ENCODE data around the gene TRPM2. TPM values are rescaled to one million over a fixed set of nuclear protein-coding genes. Genes with fewer than 3 reads are reported as not detected.
"Not testable (repeated sequence)": the region's sequence is repeated elsewhere in the genome, so short reads cannot be mapped to it uniquely, and the experiment has no call there.

Gene TRPM2
- total RNA-seq, 3 donors from 2014 or later (not counting 1 experiment from before 2014, with no cell fraction given) = 21.7 to 70.5 (median 25.2) TPM

DNA sequence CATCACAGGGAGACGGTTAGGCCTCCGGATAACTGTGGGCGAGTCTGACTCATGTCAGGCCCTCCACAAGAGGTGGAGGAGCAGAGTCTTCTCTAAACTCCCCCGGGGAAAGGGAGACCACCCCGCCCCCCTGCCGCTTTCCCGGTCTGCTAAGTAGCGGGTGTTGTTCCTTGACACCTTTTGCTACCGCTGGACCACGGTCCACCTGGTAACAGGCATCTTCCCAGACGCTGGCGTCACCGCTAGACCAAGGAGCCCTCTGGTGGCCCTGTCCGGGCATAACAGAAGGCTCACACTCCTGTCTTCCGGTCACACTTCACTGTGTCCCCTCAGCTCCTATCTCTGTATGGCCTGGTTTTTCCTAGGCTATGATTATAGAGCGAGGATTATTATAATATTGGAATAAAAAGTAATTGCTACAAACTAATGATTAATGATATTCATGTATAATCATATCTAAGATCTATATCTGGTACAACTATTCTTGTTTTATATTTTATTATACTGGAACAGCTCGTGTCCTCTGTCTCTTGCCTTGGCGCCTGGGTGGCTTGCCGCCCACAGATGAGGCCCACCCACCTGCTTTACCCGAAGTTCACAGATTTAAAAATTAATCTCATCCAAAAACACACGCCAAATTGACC lies 126.3 kb downstream of the TRPM2 start:
- H3K27me3 ChIP-seq (ENCODE audit: control insufficient read depth, insufficient read depth, low read length); H3K4me3 ChIP-seq (ENCODE audit: low read length); H3K4me3 Mint-ChIP-seq; H3K4me1 Mint-ChIP-seq; H3K4me1 ChIP-seq (ENCODE audit: control insufficient read depth, insufficient read depth, low read length); H3K27ac ChIP-seq (ENCODE audit: low read length); H3K9me3 ChIP-seq (ENCODE audit: control insufficient read depth, insufficient read depth, low read length); H3K27ac Mint-ChIP-seq; ATAC-seq; H3K9me3 Mint-ChIP-seq; H3K36me3 ChIP-seq (ENCODE audit: control insufficient read depth, insufficient read depth, low read length); H3K36me3 Mint-ChIP-seq: not testable (repeated sequence)
- intact Hi-C loops (cut with micrococcal nuclease) = loop anchor here (10.0 kb wide), 2 partner anchors 105 to 665 kb away; no protein-coding TSS in a partner anchor
- H3K27me3 Mint-ChIP-seq (ENCODE audit: low read depth in 2 of 2) = peaks cover 9 to 11% of the 10 kb centered on the region in 2 donors
- TF ChIP-seq, protein P1, sequence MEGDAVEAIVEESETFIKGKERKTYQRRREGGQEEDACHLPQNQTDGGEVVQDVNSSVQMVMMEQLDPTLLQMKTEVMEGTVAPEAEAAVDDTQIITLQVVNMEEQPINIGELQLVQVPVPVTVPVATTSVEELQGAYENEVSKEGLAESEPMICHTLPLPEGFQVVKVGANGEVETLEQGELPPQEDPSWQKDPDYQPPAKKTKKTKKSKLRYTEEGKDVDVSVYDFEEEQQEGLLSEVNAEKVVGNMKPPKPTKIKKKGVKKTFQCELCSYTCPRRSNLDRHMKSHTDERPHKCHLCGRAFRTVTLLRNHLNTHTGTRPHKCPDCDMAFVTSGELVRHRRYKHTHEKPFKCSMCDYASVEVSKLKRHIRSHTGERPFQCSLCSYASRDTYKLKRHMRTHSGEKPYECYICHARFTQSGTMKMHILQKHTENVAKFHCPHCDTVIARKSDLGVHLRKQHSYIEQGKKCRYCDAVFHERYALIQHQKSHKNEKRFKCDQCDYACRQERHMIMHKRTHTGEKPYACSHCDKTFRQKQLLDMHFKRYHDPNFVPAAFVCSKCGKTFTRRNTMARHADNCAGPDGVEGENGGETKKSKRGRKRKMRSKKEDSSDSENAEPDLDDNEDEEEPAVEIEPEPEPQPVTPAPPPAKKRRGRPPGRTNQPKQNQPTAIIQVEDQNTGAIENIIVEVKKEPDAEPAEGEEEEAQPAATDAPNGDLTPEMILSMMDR (IDR thresholded peaks at IDR 0.05) = peak; percentile 66
- 41% methylated on average over 20 of the region's 21 CpGs for WGBS (ENCODE audit: insufficient coverage)
- DNase-seq = peak; percentile 43 to 50

DNA sequence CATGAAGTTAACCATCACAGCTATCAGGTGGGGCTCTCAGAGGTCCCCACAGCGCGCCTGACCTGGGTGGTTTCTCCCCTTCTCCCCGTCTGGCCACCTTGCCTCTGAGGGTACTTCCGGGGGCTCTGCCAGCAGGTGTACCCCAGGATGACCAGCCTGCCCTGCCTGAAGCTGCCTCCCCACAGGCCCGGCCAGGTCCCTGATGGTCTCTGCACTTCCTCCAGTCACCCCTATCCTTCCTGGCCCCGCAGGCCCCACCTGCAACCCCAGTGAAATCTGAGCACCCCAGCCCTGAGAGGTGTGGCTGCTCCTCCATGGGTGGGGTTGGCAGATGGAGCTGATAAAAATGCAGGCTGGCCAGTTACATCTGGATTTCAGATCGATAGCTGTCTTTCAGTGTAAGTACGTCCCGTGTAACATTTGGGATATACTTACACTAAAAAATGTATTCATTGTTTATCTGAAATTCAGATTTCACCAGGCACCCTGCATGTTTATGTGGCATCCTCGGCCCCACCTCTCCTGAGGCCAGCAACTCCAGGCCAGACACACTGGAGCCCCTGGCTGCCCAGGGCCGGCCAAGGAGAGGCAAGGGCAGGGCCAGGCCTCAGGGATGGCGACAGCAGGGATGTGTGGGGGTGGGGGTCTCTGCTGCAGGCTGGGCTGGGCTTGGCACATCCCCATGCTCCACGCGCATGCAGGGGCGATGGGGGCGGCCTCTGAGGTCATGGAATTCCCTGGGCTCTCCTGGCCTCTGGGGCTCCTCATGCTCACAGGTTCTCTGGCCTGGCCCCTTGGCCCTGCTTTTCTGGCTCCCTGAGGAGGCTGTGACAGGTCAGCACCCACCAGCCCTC lies 127.0 kb downstream of the TRPM2 start:
- H3K4me1 ChIP-seq (ENCODE audit: control insufficient read depth, insufficient read depth, low read length) = no peaks in the 10 kb centered on the region
- H3K36me3 ChIP-seq (ENCODE audit: control insufficient read depth, insufficient read depth, low read length) = no peaks in the 10 kb centered on the region
- intact Hi-C loops (cut with micrococcal nuclease) = loop anchor here (10.0 kb wide), 1 partner anchor 666 kb away; no protein-coding TSS in a partner anchor
- H3K9me3 Mint-ChIP-seq = no peaks in the 10 kb centered on the region
- no peaks in the 10 kb centered on the region for H3K27me3 ChIP-seq (ENCODE audit: control insufficient read depth, insufficient read depth, low read length)
- peaks cover 9 to 11% of the 10 kb centered on the region in 2 donors for H3K27me3 Mint-ChIP-seq (ENCODE audit: low read depth in 2 of 2)
- ATAC-seq (no peak), DNase-seq (no peak)
- no peaks in the 10 kb centered on the region for H3K9me3 ChIP-seq (ENCODE audit: control insufficient read depth, insufficient read depth, low read length)
- WGBS (ENCODE audit: insufficient coverage) = 83% methylated on average over 16 of the region's 16 CpGs
- H3K27ac ChIP-seq (ENCODE audit: low read length) = no peak overlapping the region
- no peak overlapping the region for H3K4me3 ChIP-seq (ENCODE audit: low read length)
- no peak overlapping the region for H3K27ac Mint-ChIP-seq
- TF ChIP-seq, protein P1 (IDR thresholded peaks at IDR 0.05) = no peak
- H3K36me3 Mint-ChIP-seq = no peaks in the 10 kb centered on the region
- H3K4me1 Mint-ChIP-seq = no peaks in the 10 kb centered on the region
- H3K4me3 Mint-ChIP-seq = no peak overlapping the region

DNA sequence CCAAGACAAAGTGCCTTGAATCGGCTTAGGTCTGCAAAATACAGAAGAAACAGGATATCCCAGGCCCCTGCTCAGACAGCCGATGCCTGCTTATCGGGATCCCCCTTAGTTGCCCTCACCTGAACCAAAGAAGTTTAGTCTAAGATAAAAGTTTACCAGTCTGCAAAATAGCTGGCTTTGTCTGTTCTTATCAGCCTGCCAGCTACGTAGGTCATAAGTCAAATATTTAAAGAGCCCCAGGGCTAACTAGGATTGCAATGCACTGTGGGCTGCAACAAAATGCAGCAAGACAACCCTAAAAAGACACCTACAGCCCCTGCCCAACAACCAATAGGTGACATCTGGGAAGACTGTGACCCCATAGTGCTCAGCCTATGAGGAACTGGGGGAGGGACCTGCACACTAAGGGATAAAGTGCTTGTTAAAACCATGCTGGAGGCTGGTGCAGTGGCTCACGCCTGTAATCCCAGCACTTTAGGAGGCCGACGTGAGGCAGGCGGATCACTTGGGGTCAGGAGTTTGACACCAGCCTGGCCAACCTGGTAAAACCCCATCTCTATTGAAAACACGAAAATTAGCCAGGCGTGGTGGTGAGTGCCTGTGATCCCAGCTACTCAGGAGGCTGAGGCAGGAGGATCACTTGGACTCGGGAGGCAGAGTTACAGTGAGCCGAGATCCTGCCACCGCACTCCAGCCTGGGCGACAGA lies 129.3 kb downstream of the TRPM2 start:
- intact Hi-C loops (cut with micrococcal nuclease) = loop anchor here (10.0 kb wide), 1 partner anchor 668 kb away; no protein-coding TSS in a partner anchor
- Mint-ChIP-seq H3K27ac (no peak overlapping the region), H3K4me3 (no peak overlapping the region)

More for the DNA sequence above, 129.3 kb downstream of the TRPM2 start:
- H3K4me1 Mint-ChIP-seq = peaks cover 0 to 2% of the 10 kb centered on the region in 2 donors
- no peaks in the 10 kb centered on the region for H3K4me1 ChIP-seq (ENCODE audit: control insufficient read depth, insufficient read depth, low read length)
- DNase-seq = no peak
- H3K36me3 ChIP-seq (ENCODE audit: control insufficient read depth, insufficient read depth, low read length) = no peaks in the 10 kb centered on the region
- 91% methylated on average over 14 of the region's 14 CpGs for WGBS (ENCODE audit: insufficient coverage)
- H3K9me3 Mint-ChIP-seq = no peaks in the 10 kb centered on the region
- H3K27me3 ChIP-seq (ENCODE audit: control insufficient read depth, insufficient read depth, low read length) = no peaks in the 10 kb centered on the region
- TF ChIP-seq, protein P1 (IDR thresholded peaks at IDR 0.05) = no peak
- H3K9me3 ChIP-seq (ENCODE audit: control insufficient read depth, insufficient read depth, low read length) = no peaks in the 10 kb centered on the region
- H3K27me3 Mint-ChIP-seq (ENCODE audit: low read depth in 2 of 2) = peaks cover 11 to 12% of the 10 kb centered on the region in 2 donors
- no peak overlapping the region for H3K27ac ChIP-seq (ENCODE audit: low read length)
- H3K4me3 ChIP-seq (ENCODE audit: low read length) = no peak overlapping the region
- ATAC-seq = no peak
- no peaks in the 10 kb centered on the region for H3K36me3 Mint-ChIP-seq
